ENCODE data around the gene ATP5PO. TPM values are rescaled to one million over a fixed set of nuclear protein-coding genes. Genes with fewer than 3 reads are reported as not detected.

Gene ATP5PO
- total RNA-seq, 2 experiments from 2014 or later, result 208 to 210 TPM

GRCh38 chr21:33924766-33925100, 9.1 kb upstream of the ATP5PO start:
- DNase-seq, result no peak
- ChIA-PET POLR2A (interaction anchor here (1.1 to 2.5 kb wide), 6 partner anchors 9 to 423 kb away, joined by 3 to 19 read pairs (median 8); partner anchors contain the start of genes MRPS6 and SLC5A3), CTCF (interaction anchor here (0.7 to 4.4 kb wide), 66 partner anchors 9 to 707 kb away, joined by 3 to 277 read pairs (median 6); partner anchors contain the start of genes ATP5PO, MRPS6 and SLC5A3)
- H3K9me3 Mint-ChIP-seq, result peaks cover 5% of the 10 kb centered on the region
- H3K36me3 Mint-ChIP-seq, result peaks cover 2% of the 10 kb centered on the region
- H3K4me3 Mint-ChIP-seq, result no peak overlapping the region
- H3K4me1 Mint-ChIP-seq (ENCODE audit: low read depth), result peaks cover 10% of the 10 kb centered on the region
- intact Hi-C loops (cut with micrococcal nuclease), result loop anchor here (2.0 kb wide), 3 partner anchors 204 to 424 kb away; no protein-coding TSS in a partner anchor
- H3K27me3 Mint-ChIP-seq, result no peaks in the 10 kb centered on the region
- H3K27ac Mint-ChIP-seq, result peak overlapping the region; percentile 5

GRCh38 chr21:33924079-33924765, 8.6 kb upstream of the ATP5PO start:
- peak; percentile 93 for DNase-seq
- ChIA-PET CTCF (interaction anchor here (0.6 to 4.4 kb wide), 83 partner anchors 9 to 708 kb away, joined by 3 to 277 read pairs (median 5); partner anchors contain the start of genes ATP5PO, MRPS6 and SLC5A3), POLR2A (interaction anchor here (0.6 to 2.5 kb wide), 7 partner anchors 9 to 424 kb away, joined by 3 to 19 read pairs (median 8); partner anchors contain the start of genes MRPS6 and SLC5A3)
- intact Hi-C loops (cut with micrococcal nuclease), result loop anchor here (2.0 kb wide), 3 partner anchors 205 to 425 kb away; no protein-coding TSS in a partner anchor
- Mint-ChIP-seq H3K4me3 (no peak overlapping the region), H3K9me3 (peaks cover 5% of the 10 kb centered on the region), H3K27ac (peak overlapping the region; percentile 5), H3K36me3 (peaks cover 2% of the 10 kb centered on the region), H3K27me3 (no peaks in the 10 kb centered on the region), H3K4me1 (ENCODE audit: low read depth) (peaks cover 10% of the 10 kb centered on the region)

- H3K27ac Mint-ChIP-seq, result no peak overlapping the region
- intact Hi-C loops (cut with micrococcal nuclease), result loop anchor here (5.0 kb wide), 3 partner anchors 285 to 700 kb away; partner anchors contain the start of genes GART, RCAN1 and SON
- H3K36me3 Mint-ChIP-seq, result peaks cover 16% of the 10 kb centered on the region
- CTCF ChIA-PET, result no interaction called here
- no peak overlapping the region for H3K4me3 Mint-ChIP-seq
- H3K27me3 Mint-ChIP-seq, result no peaks in the 10 kb centered on the region
- peaks cover 28% of the 10 kb centered on the region for H3K4me1 Mint-ChIP-seq (ENCODE audit: low read depth)
- H3K9me3 Mint-ChIP-seq, result no peaks in the 10 kb centered on the region
- no peak for DNase-seq
- POLR2A ChIA-PET, result no interaction called here
Measured at GRCh38 chr21:33917421-33917820, 1.8 kb upstream of the ATP5PO start.

GRCh38 chr21:33916200-33916567, 580 bp upstream of the ATP5PO start:
- CTCF ChIA-PET, result no interaction called here
- Mint-ChIP-seq H3K9me3 (no peaks in the 10 kb centered on the region), H3K4me3 (peak overlapping the region; percentile 99), H3K4me1 (ENCODE audit: low read depth) (peaks cover 28% of the 10 kb centered on the region), H3K36me3 (peaks cover 20% of the 10 kb centered on the region), H3K27me3 (no peaks in the 10 kb centered on the region), H3K27ac (peak overlapping the region; percentile 93)
- intact Hi-C loops (cut with micrococcal nuclease), result loop anchor here (5.0 kb wide), 3 partner anchors 286 to 701 kb away; partner anchors contain the start of genes GART, RCAN1 and SON
- POLR2A ChIA-PET, result no interaction called here
- DNase-seq, result no peak

- H3K4me3 Mint-ChIP-seq, result peak overlapping the region; percentile 99
- H3K36me3 Mint-ChIP-seq, result peaks cover 32% of the 10 kb centered on the region
- peak overlapping the region; percentile 50 for H3K27ac Mint-ChIP-seq
- no peaks in the 10 kb centered on the region for H3K27me3 Mint-ChIP-seq
- CTCF ChIA-PET, result interaction anchor here (1.5 to 2.3 kb wide), 2 partner anchors 9 to 434 kb away, joined by 10 to 15 read pairs; no protein-coding TSS in a partner anchor
- H3K4me1 Mint-ChIP-seq (ENCODE audit: low read depth), result peaks cover 35% of the 10 kb centered on the region
- intact Hi-C loops (cut with micrococcal nuclease), result no loop called here
- H3K9me3 Mint-ChIP-seq, result no peaks in the 10 kb centered on the region
- DNase-seq, result no peak
- POLR2A ChIA-PET, result interaction anchor here (0.8 to 1.3 kb wide), 2 partner anchors 35 to 433 kb away, joined by 6 read pairs; no protein-coding TSS in a partner anchor
Measured at GRCh38 chr21:33914188-33914587, 1.4 kb downstream of the ATP5PO start.

- no peaks in the 10 kb centered on the region for H3K27me3 Mint-ChIP-seq
- peaks cover 63% of the 10 kb centered on the region for H3K36me3 Mint-ChIP-seq
- H3K9me3 Mint-ChIP-seq, result no peaks in the 10 kb centered on the region
- ChIA-PET CTCF (interaction anchor here (1.5 kb wide), 1 partner anchor 14 kb away, joined by 3 read pairs; no protein-coding TSS in a partner anchor), POLR2A (no interaction called here)
- DNase-seq, result no peak
- peaks cover 33% of the 10 kb centered on the region for H3K4me1 Mint-ChIP-seq (ENCODE audit: low read depth)
- intact Hi-C loops (cut with micrococcal nuclease), result no loop called here
- H3K27ac Mint-ChIP-seq, result no peak overlapping the region
- H3K4me3 Mint-ChIP-seq, result no peak overlapping the region
Measured at GRCh38 chr21:33909756-33910155, 5.8 kb downstream of the ATP5PO start.

GRCh38 chr21:33908760-33909159, 6.8 kb downstream of the ATP5PO start:
- Mint-ChIP-seq H3K27ac (peak overlapping the region; percentile 18), H3K4me1 (ENCODE audit: low read depth) (peaks cover 24% of the 10 kb centered on the region), H3K27me3 (no peaks in the 10 kb centered on the region), H3K9me3 (no peaks in the 10 kb centered on the region), H3K4me3 (no peak overlapping the region), H3K36me3 (peaks cover 68% of the 10 kb centered on the region)
- ChIA-PET POLR2A (no interaction called here), CTCF (interaction anchor here (0.9 to 1.5 kb wide), 5 partner anchors 9 to 723 kb away, joined by 3 read pairs; no protein-coding TSS in a partner anchor)
- intact Hi-C loops (cut with micrococcal nuclease), result no loop called here
- DNase-seq, result peak; percentile 72

GRCh38 chr21:33904041-33904440, 11.6 kb downstream of the ATP5PO start:
- Mint-ChIP-seq H3K27me3 (no peaks in the 10 kb centered on the region), H3K27ac (no peak overlapping the region), H3K9me3 (no peaks in the 10 kb centered on the region), H3K4me3 (no peak overlapping the region), H3K4me1 (ENCODE audit: low read depth) (peaks cover 8% of the 10 kb centered on the region), H3K36me3 (peaks cover 61% of the 10 kb centered on the region)
- ChIA-PET CTCF (interaction anchor here (1.2 to 2.7 kb wide), 4 partner anchors 20 to 458 kb away, joined by 3 to 6 read pairs (median 4); no protein-coding TSS in a partner anchor), POLR2A (no interaction called here)
- DNase-seq, result no peak
- intact Hi-C loops (cut with micrococcal nuclease), result no loop called here

- Mint-ChIP-seq H3K4me3 (no peak overlapping the region), H3K4me1 (ENCODE audit: low read depth) (no peaks in the 10 kb centered on the region), H3K9me3 (no peaks in the 10 kb centered on the region), H3K27ac (no peak overlapping the region), H3K36me3 (peaks cover 46% of the 10 kb centered on the region), H3K27me3 (no peaks in the 10 kb centered on the region)
- ChIA-PET POLR2A (no interaction called here), CTCF (interaction anchor here (0.8 to 2.7 kb wide), 3 partner anchors 10 to 446 kb away, joined by 3 to 6 read pairs (median 6); no protein-coding TSS in a partner anchor)
- intact Hi-C loops (cut with micrococcal nuclease), result no loop called here
- no peak for DNase-seq
Measured at GRCh38 chr21:33902349-33902748, 13.3 kb downstream of the ATP5PO start.

GRCh38 chr21:33901412-33902288, 14.0 kb downstream of the ATP5PO start:
- CTCF ChIA-PET, result interaction anchor here (0.6 to 1.5 kb wide), 4 partner anchors 11 to 729 kb away, joined by 3 to 6 read pairs (median 3); no protein-coding TSS in a partner anchor
- POLR2A ChIA-PET, result no interaction called here
- Mint-ChIP-seq H3K9me3 (no peaks in the 10 kb centered on the region), H3K27ac (no peak overlapping the region), H3K27me3 (no peaks in the 10 kb centered on the region), H3K36me3 (peaks cover 41% of the 10 kb centered on the region), H3K4me1 (ENCODE audit: low read depth) (no peaks in the 10 kb centered on the region), H3K4me3 (no peak overlapping the region)
- intact Hi-C loops (cut with micrococcal nuclease), result no loop called here
- DNase-seq, result peak; percentile 32

GRCh38 chr21:33899199-33899598, 16.4 kb downstream of the ATP5PO start:
- ChIA-PET POLR2A (no interaction called here), CTCF (interaction anchor here (1.0 to 2.1 kb wide), 3 partner anchors 9 to 449 kb away, joined by 3 to 4 read pairs (median 3); no protein-coding TSS in a partner anchor)
- intact Hi-C loops (cut with micrococcal nuclease), result no loop called here
- H3K27ac Mint-ChIP-seq, result no peak overlapping the region
- no peaks in the 10 kb centered on the region for H3K9me3 Mint-ChIP-seq
- peaks cover 9% of the 10 kb centered on the region for H3K27me3 Mint-ChIP-seq
- peaks cover 12% of the 10 kb centered on the region for H3K4me1 Mint-ChIP-seq (ENCODE audit: low read depth)
- H3K4me3 Mint-ChIP-seq, result no peak overlapping the region
- H3K36me3 Mint-ChIP-seq, result peaks cover 21% of the 10 kb centered on the region
- no peak for DNase-seq

Data from activated CD4-positive, alpha-beta memory T cell treated with anti-CD3 and anti-CD28 coated beads for 36 hours (primary cell).